Measurements from ENCODE around the gene GNA12.
A peak's percentile ranks its signal among the peaks of the same experiment; 100 is the strongest.
"Not testable (repeated sequence)": the region's sequence is repeated elsewhere in the genome, so short reads cannot be mapped to it uniquely, and the experiment has no call there.

Gene GNA12

DNA sequence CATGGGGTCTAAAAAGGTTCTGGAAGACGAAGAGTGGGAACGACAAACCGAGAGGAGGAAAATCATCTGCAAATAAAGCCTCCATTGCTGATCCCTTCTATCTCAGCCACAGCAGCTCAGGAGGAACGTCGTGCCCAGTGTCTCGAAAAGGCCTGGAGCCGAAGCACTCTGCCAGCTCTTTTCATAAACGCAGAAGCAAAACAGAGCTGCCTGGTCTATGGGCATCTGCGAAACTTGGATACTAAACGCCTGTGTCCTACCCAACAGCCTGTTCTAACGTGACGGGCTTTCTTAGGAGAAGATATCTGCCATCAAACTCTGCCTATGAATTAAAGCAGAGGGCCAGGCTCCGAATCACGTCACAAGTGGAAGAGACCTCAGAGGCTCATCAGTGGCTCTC, 68.7 kb downstream of the GNA12 start:
- DNase-seq = no peak

DNA sequence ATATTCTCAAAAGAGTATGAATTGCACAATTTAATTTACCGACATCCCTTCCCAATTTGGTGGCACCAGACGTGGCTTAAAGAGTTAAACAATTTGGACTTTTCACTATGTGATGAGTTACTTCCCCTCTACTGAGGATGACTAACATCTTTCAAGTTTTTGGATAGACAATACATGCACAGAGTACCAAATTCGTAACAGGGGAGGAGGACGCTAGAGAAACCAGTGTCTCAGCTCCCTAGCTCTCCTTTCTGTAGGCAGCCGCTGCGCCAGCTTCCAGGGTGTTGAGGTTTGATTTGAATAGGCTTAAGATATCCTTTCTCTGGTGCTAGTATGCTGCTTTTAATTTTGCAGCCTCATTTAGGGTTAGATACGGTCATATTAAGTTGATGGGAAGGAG, 69.2 kb downstream of the GNA12 start:
- DNase-seq = no peak

DNA sequence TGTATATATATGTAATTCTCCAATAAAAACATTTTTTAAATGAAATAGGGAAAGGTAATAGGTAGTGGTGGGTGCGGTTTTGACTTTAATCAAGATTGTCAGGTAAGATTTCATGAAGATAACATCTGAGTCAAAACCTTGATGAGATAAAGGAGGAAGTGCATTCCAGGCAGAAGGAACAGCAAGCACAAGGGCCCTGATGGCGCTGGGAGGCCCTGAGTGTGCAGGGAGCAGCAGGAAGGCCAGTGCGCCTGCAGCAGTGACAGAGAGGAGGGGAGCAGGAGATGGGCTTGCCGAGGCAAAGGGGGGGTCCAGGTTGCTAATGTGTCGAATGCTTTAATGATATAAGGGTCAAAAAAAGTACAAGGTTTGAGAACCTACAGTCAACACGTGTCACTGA, 69.8 kb downstream of the GNA12 start:
- no peak for DNase-seq

DNA sequence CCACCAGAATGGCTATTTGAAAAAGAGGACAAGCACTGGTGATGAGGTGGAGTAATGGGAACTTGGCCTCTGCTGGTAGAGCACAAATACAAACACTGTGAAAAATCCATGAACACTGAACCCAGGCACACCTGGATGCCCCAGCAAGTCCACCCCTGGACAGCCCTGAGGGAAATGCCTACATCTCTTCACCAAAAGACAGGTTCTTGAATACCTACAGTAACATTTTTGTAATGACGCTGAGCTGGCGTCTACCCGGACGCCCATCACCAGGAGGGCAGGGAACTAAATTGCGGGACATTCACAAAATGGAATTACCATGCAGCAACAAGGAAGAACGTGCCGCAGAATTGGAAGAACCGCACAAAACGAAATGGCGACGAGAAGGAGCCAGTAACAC, 70.5 kb downstream of the GNA12 start:
- no peak for DNase-seq

DNA sequence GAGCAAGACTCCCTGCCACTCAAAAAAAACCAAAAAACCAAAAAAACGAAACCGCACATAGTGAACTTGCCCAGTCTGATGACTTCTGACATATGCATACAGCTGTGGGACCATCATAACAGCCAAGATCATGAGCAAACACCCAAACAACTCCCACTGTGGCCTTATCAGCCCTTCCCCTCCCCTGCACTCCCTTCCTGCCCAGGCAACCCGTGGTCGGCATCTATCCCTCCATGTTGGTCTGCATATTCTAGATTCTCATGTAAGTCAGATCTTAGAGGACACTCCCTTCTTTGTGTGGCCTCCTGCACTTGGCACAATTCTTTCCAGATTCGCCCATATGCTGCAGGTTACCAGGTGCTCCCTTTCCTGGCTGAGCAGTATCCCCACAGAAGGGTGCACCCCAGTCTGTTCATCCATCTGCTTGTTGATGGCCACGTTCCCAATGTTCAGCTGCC, 72.8 kb downstream of the GNA12 start:
- DNase-seq = no peak

DNA sequence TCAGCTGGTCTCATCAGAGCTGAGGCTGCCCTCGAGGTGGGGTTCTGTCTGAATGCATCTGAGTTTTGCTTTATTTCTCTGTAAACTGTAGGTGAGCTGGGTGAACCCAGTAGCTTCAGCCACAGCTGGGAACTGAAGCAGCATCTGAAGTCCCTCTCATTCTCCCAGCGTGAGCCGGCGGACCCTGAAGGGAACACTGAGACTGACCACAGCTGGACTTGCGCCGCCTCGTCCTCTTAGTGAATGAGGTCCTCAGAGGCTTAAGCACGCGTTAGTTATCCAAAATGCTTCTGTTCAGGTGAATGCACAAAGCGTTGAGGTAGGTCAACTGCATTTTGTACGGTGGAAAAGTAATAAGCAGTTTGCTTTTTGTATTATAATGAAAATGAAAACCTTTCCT, 79.5 kb downstream of the GNA12 start:
- DNase-seq = no peak

DNA sequence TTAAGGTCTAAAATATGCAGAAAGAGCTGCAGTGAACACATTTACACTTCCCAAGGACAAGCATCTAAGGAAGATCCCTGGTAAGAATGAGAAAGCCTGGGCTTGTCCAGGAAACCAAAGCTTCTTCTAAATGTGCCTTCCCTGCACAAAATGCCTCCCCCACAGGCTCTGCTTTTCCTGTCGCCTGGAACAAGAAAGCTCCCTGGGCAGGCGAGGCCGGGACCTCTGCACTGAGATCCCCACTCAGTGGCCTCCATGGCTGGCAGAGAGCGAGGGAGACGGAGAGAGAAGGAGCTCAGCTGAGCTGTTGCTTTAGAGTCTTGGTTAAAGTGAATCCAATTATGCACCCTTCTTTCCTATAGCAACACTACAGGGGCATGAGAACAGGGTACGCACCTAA, 80.5 kb downstream of the GNA12 start:
- no peak for DNase-seq

DNA sequence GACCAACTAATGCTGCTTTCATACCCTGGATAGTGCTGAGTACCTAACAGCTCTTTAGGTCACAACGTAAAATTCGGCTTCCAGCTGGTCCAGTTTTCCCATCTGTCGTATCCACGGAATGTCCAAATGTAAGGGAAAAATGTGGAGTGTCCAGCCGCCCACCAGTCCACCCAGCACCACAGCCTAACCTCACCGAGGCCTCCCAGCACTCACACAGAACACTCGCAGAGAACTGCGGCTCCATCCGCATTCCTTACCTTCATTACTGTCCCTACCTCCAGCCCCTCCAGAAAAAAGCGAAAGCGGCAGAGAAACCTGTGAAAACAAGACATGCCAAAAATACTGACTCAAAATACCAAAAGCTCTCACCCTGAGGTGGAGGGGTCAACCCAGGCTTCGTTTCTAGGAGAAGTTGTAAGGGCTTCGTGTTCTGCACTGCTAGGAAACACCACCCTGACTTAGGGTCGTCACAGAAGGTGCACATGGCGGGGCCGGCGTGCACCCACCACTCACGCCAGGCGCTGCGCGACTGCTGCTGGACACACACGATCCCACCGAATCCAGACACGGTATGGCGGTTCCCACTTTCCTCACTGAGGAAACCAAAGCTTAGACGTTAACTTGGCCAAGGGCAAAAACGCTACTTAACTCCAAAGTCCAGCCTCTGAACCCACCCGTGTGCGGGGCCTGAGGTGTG, 82.2 kb downstream of the GNA12 start:
- DNase-seq = no peak

DNA sequence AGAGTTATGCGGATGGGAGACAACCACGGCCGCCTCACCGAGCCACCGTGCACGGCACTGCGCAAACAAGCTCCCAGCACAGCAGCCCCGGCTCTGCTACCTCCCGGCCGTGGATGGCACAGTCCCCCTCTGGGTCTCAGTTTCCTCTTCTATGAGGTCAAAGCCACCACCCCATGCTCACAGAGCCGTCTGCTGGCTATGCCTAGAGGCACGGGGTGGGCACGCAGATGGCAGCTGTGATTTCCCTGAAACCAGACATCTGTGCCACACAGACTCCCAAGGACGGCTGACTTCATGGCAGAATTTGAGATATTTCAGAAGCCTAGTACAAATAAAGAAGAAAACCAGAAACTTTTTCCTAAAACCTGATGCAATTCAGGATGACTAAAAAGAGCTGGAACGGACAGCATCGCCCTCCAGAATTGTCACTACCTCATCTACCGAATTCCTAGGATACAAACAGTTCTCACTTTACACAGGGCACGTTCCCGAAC, 82.9 kb downstream of the GNA12 start:
- DNase-seq = no peak

DNA sequence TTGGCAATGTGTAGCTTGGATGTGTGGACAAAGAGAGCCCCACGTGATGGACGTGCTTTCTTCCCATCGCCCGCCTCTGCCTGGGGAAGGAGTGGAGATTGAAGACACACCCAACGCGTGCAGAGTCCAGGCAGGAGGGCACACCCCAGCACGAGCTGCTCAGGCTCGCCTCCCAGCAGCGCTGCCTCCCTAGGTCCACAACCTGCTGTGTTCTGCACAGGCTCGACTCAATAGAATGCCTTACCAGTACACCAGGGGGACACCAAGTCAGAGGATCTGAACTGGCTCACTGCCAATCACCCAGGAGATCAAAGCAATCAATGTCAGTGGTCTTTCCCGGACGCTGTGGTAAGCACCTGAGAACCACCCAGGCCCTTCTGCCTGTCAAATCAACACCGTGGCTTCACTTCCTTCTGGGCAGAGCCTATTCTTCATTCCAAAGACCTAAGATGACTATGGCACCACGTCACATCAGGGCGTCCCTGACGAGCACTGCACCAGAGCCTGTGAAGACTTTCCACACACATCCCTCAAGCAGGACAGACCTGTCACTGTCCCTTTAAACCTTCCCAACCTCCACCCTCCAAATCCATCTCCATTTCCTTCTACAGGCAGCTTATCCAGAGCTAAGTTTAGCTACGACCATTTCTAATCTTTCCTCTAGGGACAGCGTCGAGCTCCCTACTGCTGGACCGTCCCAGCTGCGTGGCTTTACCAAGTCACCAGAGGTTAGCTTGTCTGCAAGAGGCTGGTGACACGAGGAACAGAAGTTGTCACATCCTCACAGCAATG, 83.8 kb downstream of the GNA12 start:
- no peak for DNase-seq

DNA sequence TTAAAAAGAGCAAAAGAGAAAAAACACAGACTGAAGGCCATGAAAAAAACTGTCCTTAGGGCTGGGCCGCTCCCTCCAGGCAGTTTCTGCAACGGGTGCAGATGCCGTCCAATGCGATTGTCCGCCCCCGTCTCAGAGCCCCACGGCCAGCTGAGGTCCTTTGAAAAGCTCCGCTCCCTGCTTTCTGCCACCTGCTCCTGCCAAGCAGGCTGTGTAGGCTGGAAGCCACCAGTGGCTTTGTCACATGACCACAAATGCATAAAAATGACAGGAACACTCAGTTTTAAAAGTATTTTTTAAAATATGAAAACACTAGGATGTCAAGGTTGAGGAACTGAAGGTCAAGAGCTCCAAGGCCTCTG, 84.4 kb downstream of the GNA12 start:
- no peak for DNase-seq

DNA sequence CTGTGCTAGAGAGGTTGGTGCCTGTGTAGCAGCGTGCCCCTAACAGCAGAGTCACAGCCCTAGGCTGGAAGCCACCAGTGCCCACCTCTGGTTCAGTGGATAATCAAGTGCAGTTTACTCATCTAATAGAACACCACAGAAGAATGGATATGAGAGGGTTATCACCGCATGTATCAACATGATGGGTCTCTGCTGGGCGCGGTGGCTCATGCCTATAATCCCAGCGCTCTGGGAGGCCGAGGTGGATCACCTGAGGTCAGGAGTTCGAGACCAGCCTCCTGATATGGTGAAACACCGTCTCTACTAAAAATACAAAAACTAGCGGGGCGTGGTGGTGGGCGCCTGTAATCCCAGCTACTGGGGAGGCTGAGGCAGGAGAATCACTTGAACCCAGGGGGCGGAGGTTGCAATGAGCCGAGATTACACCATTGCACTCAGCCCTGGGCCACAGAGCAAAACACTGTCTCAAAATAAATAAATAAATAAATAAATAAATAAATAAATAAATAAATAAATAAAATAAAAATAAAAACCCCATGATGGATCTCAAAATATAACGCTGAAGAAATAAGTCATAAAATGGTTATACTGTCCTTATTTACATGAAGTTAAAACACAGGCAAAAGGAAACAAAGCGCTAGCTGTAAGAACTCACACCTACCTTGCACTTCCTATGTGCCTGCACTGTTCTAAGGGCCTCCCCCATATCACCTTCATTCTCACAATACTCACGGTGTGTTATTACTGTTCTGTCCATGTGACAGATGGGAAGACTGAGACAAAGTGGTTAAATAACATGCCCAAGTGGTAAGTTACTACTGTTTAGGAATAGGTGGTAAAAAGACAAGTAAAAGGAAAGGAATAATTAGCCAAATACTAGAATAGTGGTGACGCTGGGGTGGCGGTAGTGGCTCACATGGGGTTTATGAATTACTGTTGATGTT, 85.2 kb downstream of the GNA12 start:
- no peak for DNase-seq

DNA sequence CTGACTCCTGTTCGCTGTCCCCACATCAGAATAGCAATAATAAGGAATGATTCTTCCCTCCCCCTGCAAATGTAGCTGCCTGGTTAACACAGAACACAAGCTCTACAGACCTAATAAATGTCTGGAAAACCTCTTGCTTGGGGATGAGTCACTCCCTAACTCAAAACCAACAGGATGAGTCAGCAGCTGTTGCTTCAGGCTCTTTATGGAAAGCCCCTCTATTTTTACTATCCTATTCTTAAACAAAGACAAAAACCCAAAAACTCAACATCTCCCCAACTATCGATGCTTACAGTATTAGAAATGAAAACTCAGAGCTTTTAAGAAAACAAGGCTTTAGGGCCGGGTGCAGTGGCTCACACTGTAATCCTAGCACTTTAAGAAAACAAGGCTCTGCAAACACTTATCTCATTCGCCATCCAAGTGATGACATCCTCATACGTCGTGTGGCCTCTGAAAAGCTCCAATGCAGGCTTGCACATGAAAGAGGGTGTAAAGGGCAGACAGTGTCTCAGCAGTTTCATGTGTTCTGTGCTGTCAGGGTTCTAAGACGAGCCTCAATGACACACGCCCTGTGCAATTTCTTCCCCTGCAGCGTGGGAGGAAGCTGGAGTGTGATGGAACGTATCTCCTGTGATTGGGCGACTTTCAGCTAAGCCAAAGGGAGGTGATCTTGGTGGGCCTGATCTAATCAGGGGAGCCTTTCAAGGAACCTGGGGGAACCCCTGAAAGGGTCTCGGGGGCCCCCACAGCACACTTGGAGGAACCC, 86.0 kb downstream of the GNA12 start:
- peak; percentile 65 for DNase-seq

DNA sequence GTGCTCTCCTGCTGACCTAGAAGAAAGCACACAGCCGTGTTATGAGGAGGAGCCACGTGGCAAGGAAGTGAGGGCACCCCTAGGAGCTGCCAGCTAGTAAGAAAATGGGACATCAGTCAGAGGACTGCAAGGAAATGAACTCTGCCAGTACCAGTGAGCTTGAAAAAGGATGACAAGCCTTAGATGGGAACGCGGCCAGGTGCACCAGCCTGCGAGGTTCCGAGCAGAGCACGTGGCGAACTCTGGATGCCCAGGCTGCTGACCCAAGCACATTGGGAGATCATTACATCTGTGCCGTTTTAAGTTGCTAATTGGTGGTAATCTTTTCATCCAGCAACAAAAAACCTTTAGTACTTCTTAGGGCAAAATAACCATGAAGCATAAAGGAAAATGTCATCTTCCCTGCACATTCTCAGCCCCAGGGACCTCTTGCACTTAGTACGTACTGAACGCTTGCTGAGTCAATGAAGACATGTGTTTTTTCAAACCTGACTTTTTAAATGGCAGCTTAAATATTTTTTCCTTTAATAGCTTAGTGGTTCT, 86.7 kb downstream of the GNA12 start:
- DNase-seq = no peak

DNA sequence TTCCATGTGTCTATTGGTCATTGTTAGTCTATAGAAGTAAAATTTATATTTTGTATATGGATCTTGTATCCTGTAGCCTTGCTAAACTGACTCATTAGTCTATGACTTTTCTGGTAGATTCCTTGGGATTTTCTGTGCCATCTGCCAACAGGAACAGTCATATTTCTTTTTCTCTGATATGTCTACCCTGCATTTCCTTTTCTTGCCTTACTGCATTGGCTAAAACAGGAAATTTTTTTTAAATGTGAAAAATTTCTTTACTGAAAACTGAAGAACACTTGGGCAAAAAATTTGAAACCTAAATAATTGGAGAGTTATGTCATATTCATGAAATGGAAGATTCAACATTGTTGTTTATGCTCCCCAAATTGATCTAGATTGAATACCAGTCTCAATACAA, 88.6 kb downstream of the GNA12 start:
- no peak for DNase-seq

DNA sequence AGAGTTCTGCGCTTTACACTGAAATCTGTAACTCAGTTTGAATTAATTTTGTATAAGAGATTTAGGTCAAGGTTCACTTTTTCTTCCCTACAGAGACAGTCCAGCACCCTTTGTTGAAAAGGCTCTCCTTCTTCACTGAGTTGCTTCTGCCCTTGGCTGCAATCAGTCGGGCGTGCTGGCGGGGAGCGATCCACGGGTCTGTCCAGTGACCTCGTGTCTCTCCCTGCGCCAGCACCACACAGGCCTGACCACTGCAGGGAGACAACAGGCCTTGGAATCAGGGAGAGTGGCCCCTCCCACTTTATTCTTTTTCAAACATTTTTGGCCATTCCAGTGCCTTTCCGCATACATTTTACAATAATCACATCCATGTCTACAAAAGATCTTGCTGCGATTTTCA, 89.2 kb downstream of the GNA12 start:
- DNase-seq = no peak

DNA sequence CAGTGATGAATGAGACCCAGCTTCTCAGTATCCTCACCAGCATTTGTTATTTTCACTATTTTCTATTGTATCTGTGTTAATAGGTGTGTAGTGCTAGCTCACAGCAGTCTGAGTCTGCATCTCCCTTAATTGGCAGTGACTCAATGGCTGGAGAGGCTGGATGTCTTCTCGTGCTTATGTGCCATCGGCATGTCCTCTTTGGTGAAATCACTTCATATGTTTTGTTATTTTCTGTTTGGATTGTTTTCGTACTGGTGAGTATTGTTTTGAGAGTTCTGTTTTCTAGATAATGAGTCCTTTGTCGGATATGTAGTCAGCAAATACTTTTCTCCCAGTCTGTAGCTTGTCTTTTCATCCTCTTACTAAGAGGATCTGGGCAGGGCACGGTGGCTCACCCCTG, 90.0 kb downstream of the GNA12 start:
- no peak for DNase-seq

DNA sequence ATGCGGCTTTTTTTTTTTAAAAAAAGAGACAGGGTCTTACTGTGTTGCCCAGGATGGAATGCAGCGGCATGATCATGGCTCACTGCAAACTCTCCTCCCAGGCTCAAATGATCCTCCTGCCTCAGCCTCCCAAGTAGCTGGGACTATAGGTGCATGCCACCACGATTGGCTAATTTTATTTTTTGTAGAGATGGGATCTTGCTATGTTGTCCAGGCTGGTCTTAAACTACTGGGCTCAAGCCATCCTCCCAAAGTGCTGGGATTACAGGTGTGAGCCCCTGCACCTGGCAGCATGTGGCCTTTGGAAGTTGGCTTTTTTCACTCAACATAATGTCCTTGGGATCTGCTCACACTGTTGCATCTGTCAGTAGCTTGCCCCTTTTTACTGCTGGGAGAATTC, 91.0 kb downstream of the GNA12 start:
- no peak for DNase-seq

DNA sequence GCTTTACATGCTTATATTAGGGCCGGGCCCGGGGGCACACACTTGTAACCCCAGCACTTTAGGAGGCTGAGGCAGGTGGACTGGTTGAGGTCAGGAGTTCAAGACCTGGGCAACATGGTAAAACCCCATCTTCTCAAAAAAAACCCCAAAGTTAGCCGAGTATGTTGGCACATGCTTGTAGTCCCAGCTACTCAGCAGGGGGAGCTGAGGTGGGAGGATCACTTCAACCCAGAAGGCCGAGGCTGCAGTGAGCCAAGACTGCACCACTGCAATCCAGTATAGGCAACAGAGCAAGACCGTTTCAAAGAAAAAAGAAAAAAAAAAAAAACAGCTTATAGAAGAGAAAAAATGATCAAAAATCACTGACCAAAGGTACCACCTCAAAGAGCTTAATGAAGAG, 93.0 kb downstream of the GNA12 start:
- no peak for DNase-seq

DNA sequence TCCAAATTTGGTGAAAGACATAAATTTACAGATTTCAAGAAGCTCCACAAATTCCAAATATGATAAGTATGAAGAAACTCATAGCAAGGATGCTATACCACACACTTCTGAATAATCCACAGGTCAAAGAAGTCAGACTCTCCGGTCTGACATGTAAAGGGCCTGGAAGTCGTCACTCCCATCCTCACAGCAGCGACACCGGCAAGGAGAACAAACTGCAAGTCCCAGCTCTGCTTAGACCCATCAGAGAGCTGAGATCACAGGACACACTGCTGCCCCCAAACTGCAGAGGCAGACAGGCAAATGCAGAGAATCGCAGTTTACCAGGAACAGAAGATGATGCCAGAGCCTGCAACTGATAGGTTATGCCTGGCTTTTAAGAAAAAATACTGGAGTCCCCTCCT, 94.1 kb downstream of the GNA12 start:
- DNase-seq = no peak

DNA sequence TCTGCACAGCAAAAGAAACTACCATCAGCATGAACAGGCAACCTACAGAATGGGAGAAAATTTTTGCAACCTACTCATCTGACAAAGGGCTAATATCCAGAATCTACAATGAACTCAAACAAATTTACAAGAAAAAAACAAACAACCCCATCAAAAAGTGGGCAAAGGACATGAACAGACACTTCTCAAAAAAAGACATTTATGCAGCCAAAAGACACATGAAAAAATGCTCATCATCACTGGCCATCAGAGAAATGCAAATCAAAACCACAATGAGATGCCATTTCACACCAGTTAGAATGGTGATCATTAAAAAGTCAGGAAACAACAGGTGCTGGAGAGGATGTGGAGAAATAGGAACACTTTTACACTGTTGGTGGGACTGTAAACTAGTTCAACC, 95.4 kb downstream of the GNA12 start:
- not testable (repeated sequence) for DNase-seq

DNA sequence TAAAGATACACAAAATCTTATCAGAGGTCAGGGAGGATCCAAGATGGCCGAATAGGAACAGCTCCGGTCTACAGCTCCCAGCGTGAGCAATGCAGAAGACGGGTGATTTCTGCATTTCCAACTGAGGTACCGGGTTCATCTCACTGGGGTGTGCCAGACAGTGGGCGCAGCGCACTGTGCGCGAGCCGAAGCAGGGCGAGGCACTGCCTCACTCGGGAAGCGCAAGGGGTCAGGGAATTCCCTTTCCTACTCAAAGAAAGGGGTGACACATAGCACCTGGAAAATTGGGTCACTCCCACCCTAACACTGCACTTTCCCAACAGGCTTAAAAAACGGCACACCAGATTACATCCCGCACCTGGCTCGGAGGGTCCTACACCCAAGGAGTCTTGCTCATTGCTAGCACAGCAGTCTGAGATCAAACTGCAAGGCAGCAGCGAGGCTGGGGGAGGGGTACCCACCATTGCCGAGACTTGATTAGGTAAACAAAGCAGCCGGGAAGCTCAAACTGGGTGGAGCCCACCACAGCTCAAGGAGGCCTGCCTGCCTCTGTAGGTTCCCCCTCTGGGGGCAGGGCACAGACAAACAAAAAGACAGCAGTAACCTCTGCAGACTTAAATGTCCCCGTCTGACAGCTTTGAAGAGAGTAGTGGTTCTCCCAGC, 100.5 kb downstream of the GNA12 start:
- not testable (repeated sequence) for DNase-seq
